Heart left ventricle (tissue), 16 donors: ENCODE measurements around the gene FYN. TPM values are rescaled to one million over a fixed set of nuclear protein-coding genes. Genes with fewer than 3 reads are reported as not detected.

Source experiments
- ATAC-seq, 4 donors: fragments of 200-7000 bp; cut with Tn5 transposase; one replicate each; pipeline ENCODE4 v1.9.1; 2020 to 2022; ENCODE audit warnings: moderate library complexity in 4 of 4, mild to moderate bottlenecking in 3 of 4, moderate number of reproducible peaks in 1 of 4
- DNase-seq, 5 donors: peaks; one replicate each; pipeline ENCODE4 v3.0.0-alpha.2; 2020
- H3K27ac ChIP-seq, 12 donors: fragments of 200-600 bp; sonication (generic) in 4 of 12; one replicate each; pipeline versions ENCODE4 v1.5.0 to v1.8.0; 2016 to 2022; ENCODE audit warnings: mild to moderate bottlenecking in 2 of 12
- H3K27me3 ChIP-seq, 9 donors: fragments of 200-600 bp; sonication (generic) in 2 of 9; one replicate each; pipeline versions ENCODE4 v1.5.1 to v1.8.0; 2016 to 2022; ENCODE audit warnings: mild to moderate bottlenecking in 3 of 9
- H3K36me3 ChIP-seq, 9 donors: fragments of 200-600 bp; sonication (generic) in 2 of 9; one replicate each; pipeline versions ENCODE4 v1.5.0 to v1.8.0; 2018 to 2022; ENCODE audit warnings: mild to moderate bottlenecking in 2 of 9
- H3K4me1 ChIP-seq, 12 donors: fragments of 200-600 bp; sonication (generic) in 4 of 12; one replicate each; pipeline versions ENCODE4 v1.5.0 to v1.8.0; 2016 to 2022; ENCODE audit warnings: mild to moderate bottlenecking in 3 of 12
- H3K4me3 ChIP-seq, 12 donors: fragments of 200-600 bp; sonication (generic) in 4 of 12; one replicate each; pipeline versions ENCODE4 v1.5.0 to v1.8.0; 2017 to 2022; ENCODE audit warnings: mild to moderate bottlenecking in 9 of 12, moderate library complexity in 4 of 12
- H3K9me3 ChIP-seq, 12 donors: fragments of 200-600 bp; sonication (generic) in 4 of 12; one replicate each; pipeline versions ENCODE4 v1.5.0 to v1.8.0; 2016 to 2022; ENCODE audit warnings: mild to moderate bottlenecking in 1 of 12
- POLR2A ChIP-seq, 2 donors: fragments of 450-650 bp; IDR thresholded peaks; one replicate each; pipeline ENCODE4 v1.6.1; 2017; ENCODE audit warnings: antibody characterized with exemption in 2 of 2, mild to moderate bottlenecking in 2 of 2, moderate library complexity in 2 of 2
- WGBS, 4 donors: extraction: QIAGEN DNeasy Blood & Tissue Kit in 2 of 4; methylation state at CpG; one replicate each; pipeline versions ENCODE4 v1.1.5 to v1.1.7; 2013 to 2018; 5-methylcytosine and 5-hydroxymethylcytosine counted together
- intact Hi-C, 10 donors: fragments of 100-400 bp; cut with DNase I; formaldehyde crosslinking; loops; one replicate each; pipeline versions ENCODE4 v1.11.1 to v1.14.2; 2022
- polyA plus RNA-seq, 2 donors: library from polyadenylated mRNA; stranded (reverse); fragments of 200-250 nt; gene quantifications; one replicate each; pipeline ENCODE4 v1.2.3, GENCODE V29; 2013
- total RNA-seq, 9 donors: library from RNA; depleted of rRNA in 2 of 9; stranded (reverse); fragments of >200 nt in 2 of 9; fragmentation: NEBNext Ultra II Directional in 3 of 9; extraction: Animal tissue kit (Norgen Biotek cat#: 25700) in 3 of 9; gene quantifications; one replicate each; pipeline versions ENCODE4 v1.1.0 to v1.2.4, GENCODE V29; 2016 to 2023
- TF ChIP-seq, protein P1 (sequence below), 12 donors: fragments of 200-600 bp; sonication (generic) in 4 of 12; IDR thresholded peaks; one replicate each; pipeline versions ENCODE4 v1.5.0 to v1.8.0; 2018 to 2022; ENCODE audit warnings: antibody characterized with exemption in 12 of 12, mild to moderate bottlenecking in 5 of 12
- donor health status: ischemic (EF 13 %, LVEDD 7.1; RV severe dilation, severe dysfunction).
- donor health status: healthy with polysubstance abuse.
- donor health status: DM: no; HTN: yes; CAD: no.
- donor health status: DM: no; HTN: no; CAD: no.
- donor health status: ischemic (EF 25% LVEDD 6.9; RV normal size, moderate dysfunction).
- donor health status: ischemic (EF 25% LVEDD 5.7; RV mildly dilated, moderate dysfunction).
- donor health status: healthy.
- donor health status: DM: yes; HTN: yes; CAD: no.
- donor health status: ischemic (EF 35%, LVEDD 5.7; RV mildly dilated, moderate dysfunction).
- donor health status: nonischemic (EF 11% LVEDD 7.7; RV severe dilation, severe dysfunction).
- donor health status: DM: yes; HTN: yes; CAD: no.
- donor health status: PGD.
- donor health status: ischemic (EF 29% LVEDD 5.4; RV normal size, mild dysfunction).
- donor health status: nonischemic (EF 23%, LVEDD 6.1; RV moderate dilation, normal function).

Gene FYN
- total and polyA plus RNA-seq, 11 donors: 14.7 to 72.4 (median 52.3) TPM

DNA sequence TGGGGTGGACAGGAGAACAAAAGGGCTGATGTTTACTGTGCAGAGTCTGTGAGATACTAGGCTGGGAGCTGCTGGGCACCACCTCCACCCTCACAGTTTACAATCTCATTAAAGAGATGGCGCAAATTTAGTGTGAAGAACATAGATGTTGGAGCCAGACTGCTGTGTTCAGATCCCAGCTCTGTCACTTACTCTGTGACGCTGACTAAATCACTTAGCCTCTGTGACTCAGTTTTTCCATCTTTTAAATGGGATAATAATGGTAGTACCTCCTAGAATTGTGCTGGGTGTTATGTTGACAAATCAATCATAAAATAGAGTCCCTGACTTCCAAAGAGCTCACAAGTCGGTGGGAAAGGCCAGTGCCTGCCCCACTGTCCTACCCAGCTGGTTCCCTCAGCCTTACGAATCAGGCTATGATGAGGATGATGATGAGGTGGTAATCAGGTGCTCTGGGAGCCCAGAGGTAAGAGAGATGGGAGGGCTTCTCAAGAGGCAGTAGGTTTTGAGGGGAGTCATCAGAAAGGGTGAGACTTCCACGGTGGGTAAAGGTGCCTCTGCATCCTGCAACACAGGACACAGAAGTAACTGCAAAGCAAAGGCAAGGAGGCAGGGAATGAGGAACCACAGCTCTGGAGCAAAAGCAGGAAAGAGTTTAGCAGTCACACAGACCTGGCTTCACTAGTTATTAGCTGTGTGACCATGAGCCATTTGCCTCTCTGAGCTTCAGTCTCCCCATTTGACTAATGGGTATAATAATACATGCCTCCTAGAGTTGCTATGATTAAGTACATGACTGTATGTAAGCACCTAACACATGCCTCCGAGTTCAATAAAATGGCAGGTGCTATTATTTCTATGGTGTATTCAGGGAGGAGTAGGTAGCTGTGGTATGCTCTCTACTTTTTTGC, 8.9 kb downstream of the FYN start:
- no peak for DNase-seq
- Histone ChIP-seq H3K27ac (no peak overlapping the region), H3K4me1 (peaks cover 0 to 85% (median 34%) of the 10 kb centered on the region in 12 donors), H3K9me3 (no peaks in the 10 kb centered on the region), H3K36me3 (peaks cover 0 to 4% (median 0%) of the 10 kb centered on the region in 9 donors), H3K4me3 (no peak overlapping the region), H3K27me3 (no peaks in the 10 kb centered on the region)
- ATAC-seq: no peak
- TF ChIP-seq, protein P1, sequence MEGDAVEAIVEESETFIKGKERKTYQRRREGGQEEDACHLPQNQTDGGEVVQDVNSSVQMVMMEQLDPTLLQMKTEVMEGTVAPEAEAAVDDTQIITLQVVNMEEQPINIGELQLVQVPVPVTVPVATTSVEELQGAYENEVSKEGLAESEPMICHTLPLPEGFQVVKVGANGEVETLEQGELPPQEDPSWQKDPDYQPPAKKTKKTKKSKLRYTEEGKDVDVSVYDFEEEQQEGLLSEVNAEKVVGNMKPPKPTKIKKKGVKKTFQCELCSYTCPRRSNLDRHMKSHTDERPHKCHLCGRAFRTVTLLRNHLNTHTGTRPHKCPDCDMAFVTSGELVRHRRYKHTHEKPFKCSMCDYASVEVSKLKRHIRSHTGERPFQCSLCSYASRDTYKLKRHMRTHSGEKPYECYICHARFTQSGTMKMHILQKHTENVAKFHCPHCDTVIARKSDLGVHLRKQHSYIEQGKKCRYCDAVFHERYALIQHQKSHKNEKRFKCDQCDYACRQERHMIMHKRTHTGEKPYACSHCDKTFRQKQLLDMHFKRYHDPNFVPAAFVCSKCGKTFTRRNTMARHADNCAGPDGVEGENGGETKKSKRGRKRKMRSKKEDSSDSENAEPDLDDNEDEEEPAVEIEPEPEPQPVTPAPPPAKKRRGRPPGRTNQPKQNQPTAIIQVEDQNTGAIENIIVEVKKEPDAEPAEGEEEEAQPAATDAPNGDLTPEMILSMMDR (IDR thresholded peaks at IDR 0.05): no peak
- no peak for TF ChIP-seq POLR2A (IDR thresholded peaks at IDR 0.05)
- WGBS, 4 donors: 87 to 93% (median 91%) methylated on average over 6 of the region's 6 CpGs
- intact Hi-C loops: loop anchor here in 2 of 10 donors (5.0 to 10.0 kb wide), 2 partner anchors 130 to 403 kb away; no protein-coding TSS in a partner anchor

- no peak for DNase-seq
- no peak for TF ChIP-seq POLR2A (IDR thresholded peaks at IDR 0.05)
- TF ChIP-seq, protein P1 (IDR thresholded peaks at IDR 0.05): no peak
- no peaks in the 10 kb centered on the region for H3K9me3 ChIP-seq
- H3K27ac ChIP-seq: no peak overlapping the region
- whole genome bisulfite sequencing, 4 donors: 86 to 90% (median 88%) methylated on average over 6 of the region's 6 CpGs
- no peaks in the 10 kb centered on the region for H3K27me3 ChIP-seq
- H3K4me3 ChIP-seq: no peak overlapping the region
- no peak for ATAC-seq
- intact Hi-C loops: loop anchor here in 1 of 10 donors (10.0 kb wide), 1 partner anchor 128 kb away; no protein-coding TSS in a partner anchor
- peaks cover 0 to 87% (median 33%) of the 10 kb centered on the region in 12 donors for H3K4me1 ChIP-seq
- H3K36me3 ChIP-seq: peaks cover 0 to 4% (median 0%) of the 10 kb centered on the region in 9 donors
These were observed 10.5 kb downstream of the FYN start for GRCh38 chr6:111862741-111863140.

GRCh38 chr6:111862314-111862713, 10.9 kb downstream of the FYN start:
- peaks cover 0 to 87% (median 37%) of the 10 kb centered on the region in 12 donors for H3K4me1 ChIP-seq

More at GRCh38 chr6:111862314-111862713, 10.9 kb downstream of the FYN start:
- Histone ChIP-seq H3K4me3 (no peak overlapping the region), H3K27ac (no peak overlapping the region), H3K27me3 (no peaks in the 10 kb centered on the region), H3K9me3 (no peaks in the 10 kb centered on the region), H3K36me3 (peaks cover 0 to 4% (median 0%) of the 10 kb centered on the region in 9 donors)
- 91 to 99% (median 95%) methylated on average over 5 of the region's 5 CpGs for WGBS, 4 donors
- TF ChIP-seq POLR2A (IDR thresholded peaks at IDR 0.05): no peak
- TF ChIP-seq, protein P1 (IDR thresholded peaks at IDR 0.05): no peak
- DNase-seq: no peak
- intact Hi-C loops: loop anchor here in 1 of 10 donors (10.0 kb wide), 1 partner anchor 128 kb away; no protein-coding TSS in a partner anchor
- no peak for ATAC-seq
